ENCODE results near the gene TLE3.

The TLE3 gene

DNA sequence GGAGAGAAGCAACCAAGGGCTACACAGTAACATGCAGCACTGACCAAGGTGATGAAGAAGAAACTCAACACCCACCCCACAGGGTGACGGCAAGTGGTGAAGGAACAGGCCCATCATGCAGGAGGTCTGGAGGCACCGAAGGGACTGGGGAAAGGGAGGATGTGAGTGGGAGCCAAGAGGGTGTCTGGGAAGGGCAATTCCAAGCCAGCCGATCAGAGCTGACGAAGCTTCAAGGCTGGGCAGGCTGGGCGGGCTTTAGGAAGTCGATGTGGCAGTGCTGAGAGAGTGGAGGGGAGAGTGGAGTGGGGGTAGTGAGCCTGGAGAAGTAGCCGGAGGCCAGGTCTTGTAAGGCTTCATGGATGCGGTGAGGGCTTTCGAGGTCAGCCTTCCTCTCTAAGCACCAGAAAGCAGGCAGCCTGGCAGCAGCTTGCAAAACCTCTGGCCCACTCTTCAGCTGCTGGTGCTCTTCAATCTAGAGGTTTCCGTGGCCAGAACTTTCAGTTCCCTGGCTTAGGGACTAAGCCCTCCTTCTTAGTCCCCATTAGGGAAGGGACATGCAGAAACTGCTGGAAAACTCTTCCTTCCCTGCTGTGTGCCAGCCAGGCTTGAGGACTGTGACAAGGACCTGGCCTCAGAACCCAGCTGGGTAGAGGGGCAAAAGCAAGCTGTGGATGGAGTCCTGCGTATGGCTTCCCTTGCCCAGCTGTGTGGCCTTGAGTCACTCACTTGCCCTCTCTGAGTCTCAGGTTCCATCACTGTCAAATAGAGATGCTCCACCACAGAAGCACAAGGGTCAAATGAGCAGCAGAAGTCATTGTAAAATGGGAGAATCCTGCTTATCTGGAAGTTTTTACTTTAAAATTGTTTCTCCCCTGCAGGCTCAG is 72.1 kb downstream of the TLE3 start:
- no peak for DNase-seq

DNA sequence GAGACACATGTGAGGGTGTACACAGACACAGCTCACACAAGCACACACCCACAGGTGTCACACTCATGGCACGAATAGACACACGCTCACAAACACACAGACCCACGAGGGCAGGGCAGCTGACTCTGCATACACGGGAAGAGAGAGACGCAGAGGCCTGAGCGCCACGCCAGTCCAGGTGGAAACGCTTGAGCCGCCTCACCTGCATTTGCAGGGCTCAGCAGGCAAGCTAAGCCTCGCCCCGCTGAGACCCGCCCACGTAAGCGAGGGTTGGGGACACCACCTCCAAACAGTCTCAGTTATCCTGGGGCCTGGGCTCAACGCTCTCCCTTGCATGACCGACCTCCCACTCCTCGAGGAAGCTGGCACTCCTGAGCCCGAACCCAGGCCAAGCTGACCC is 73.2 kb downstream of the TLE3 start:
- no peak for DNase-seq

DNA sequence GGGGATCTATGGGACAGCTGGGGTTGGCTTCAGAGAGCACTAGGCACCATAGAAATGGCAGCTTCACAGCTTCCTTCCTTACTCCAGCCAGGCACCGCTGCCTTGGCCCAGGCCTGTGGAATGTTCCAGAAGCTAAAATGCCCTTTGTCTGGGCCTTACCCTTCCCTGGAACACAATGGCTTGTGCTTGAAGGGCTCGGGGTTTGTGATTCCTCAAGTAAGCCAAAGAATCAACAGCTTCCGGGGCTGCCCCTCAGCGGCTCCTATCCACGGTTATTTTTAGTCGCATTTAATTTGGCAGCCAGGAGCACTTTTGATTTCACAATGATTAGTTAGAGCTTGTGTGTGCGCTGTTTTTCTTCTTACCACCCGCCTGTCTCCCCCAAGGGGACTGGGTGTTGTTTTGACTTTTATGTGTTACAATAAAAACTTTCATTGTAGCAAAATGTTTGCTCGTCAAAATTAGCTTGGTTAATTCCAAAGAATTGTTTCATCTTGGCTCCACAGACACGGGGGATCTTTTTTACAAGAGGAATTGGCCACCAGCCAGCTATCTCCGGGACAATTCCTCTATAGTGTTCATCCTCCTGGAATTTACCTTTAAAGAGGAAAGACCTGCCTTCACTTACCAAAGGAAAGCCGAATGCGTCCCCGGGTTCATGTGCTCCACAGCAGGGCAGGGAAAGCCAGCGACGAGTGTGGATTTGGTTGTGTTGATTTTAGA is 73.8 kb downstream of the TLE3 start:
- no peak for DNase-seq

DNA sequence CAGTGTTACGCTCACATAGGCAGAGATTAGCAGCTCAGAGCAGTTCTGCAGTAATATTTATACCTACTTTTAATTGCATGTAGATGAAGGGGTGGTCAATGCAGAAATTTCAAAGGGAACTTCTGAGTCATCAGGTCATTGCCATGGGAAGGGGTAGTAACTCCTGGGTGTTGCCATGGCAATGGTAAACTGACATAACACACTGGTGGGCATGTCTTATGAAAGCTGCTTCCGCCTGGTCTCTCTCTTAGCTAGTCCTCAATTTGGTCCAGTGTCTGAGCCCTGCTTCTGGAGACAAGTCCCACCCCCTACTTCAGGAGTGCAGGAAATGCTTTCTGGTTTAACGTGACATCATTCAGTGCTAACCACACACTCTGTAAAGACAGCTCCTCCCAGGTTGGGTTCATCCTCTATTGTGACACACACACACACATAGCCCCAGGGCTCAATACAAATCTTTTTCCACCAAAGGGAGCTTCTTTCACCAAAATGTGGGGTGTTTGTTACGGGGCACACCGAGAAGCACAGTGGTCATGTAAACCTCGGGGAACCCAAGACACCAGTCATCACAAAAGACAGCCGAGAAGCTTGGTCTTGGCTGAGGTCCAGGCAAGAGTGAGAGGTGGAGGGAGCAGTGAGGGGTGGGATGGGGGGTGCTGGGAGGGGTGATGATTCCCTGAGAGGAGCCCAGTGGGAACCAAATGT is 74.5 kb downstream of the TLE3 start:
- peak; percentile 39 to 48 for DNase-seq

DNA sequence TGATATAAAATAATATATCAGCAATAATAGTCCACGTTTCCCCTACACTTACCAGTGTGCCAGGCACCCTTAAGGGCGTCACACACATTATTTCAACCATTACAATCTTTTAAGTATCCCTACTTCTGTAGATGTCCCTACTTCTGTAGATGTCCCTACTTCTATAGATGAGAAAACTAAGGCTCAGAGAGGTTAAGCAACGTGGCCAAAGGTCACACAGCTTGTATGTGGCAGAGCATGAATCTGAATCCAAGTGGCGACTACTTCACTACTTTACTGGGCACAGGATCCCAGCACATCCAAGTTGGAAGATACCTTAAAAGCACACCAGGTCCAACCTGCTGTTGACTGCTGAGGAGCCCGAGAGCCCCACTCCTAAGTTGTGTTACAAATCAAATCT is 77.5 kb downstream of the TLE3 start:
- DNase-seq = no peak

DNA sequence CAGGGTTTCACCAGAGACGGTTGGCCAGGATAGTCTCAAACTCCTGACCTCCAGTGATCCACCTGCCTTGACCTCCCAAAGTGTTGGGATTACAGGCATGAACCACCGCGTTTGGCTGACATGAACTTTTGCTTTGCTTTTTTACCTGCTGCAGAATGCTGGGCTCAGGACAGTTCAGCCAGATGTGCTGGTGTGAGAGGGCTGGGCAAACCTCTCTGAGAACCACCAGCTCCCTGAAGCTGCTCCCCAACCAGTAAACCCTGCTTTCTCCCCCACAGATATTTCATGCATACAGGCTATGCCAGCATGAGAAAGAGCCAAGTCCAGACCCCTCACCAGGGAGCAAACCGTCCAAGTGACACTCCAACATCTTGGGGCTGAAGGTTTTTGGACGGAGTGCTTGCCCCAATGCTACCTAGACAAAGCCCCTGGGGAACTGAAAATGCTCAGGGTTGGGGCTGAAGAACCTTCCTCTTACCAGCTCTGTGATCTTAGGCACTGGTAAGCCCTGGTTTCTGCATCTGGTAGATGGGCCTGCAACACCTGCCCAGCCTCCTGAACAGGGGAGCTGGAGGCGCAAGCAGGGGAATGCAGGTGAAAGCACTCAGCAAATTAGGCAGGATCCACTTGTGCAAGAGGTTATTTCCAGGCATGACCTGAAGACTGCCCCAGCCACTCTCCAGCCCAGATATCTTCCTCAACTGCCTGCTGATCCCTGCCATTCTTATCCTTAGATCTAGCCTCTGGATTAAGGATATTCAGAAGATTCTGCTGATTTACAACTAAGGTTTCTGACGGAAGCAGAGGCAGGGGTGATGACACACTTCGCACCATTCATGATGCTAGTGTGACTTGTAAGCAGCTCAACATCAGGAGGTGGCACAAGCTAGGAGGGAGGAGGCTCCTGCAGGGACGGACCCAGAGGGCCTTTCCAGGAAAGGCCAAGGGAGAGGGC is 78.8 kb downstream of the TLE3 start:
- no peak for DNase-seq

DNA sequence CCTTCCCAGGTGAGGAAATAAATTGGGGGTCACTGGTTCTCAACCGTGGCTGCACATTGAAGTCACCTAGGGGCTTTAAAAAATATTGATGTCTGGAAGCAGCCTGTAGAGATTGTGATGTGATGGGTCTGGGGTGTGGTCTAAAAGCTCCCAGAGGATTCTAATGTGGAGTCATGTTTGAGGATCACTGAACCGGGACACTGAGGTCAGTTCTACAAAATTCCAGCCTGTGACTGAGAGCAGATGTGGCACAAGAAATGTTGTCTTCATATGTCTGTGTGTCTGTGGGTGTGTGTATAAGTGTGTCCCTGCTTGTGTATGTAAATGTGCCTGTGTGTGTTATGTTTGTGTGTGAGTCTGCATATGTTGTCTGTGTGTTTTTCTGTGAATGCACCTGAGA is 79.9 kb downstream of the TLE3 start:
- no peak for DNase-seq

DNA sequence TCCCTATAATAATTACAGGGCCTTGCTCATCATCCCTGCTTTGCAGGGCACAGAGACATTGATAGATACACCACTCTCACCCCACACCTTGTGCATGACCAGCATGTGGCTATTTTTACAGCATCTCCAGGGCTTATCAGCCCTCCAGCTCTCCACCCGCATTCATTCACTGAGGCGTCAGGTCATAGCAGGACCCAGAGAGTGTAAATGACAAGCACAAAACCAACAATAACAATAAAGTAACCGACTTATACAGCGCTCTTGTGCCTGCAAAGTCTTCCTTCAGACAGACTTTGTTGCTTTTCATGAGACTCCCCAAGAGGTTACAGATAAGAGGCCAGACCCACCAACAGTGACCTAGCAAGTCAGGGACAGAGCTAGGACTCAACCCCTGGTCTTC is 80.7 kb downstream of the TLE3 start:
- no peak for DNase-seq

DNA sequence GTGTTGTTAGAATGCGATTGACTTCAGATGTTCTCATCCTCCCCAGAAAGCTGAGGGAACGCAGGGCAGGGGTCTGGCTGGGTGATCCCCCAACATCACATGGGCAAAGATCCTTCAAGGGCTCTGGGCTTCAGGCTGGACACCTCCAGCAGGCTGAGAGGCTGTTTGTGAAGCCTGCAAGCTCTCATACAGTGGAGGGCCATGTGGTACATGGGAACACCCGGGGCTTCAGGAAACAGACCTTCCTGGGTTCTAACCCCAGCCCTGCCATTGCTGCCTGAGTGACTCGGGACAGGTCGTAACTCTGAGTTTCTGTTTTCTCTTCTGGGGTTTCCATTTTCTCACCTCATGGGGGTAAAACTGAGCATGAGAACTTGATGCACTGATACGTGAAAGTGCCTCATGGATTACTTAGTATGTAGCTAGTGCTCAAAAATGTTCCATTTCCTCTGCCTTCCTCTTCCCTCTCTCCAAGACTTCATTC is 81.2 kb downstream of the TLE3 start:
- DNase-seq = no peak

DNA sequence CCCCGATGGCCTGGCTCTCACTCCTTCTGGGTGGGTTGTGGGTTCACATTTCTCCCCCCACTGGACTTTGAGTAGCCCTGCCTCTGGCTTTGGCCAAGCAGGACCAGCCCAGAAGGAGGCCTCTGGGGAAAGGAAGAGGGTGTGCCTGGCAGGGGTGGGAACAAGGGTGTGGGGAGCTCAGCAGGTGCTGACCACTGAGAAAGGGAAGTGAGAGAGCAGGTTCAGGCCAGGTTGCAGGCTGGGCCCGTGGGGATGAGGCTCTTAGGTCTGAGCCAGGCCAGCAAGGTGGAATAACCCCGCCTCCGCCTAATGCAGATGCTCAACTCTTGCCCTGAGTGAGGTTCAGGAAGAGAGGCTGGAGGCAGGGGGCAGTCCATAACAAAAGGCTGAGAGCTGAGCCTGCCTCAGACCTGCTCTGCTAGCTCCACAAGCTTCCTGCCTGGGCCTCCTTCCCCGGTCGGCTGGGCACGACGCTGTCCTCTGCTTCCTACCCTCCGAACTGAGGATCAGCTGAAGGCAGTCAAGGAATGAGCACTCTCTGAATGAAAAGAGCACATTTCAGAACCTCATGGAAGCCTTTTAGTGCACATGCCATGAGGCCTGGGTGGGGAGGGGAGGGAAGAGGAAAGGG is 82.7 kb downstream of the TLE3 start:
- no peak for DNase-seq

DNA sequence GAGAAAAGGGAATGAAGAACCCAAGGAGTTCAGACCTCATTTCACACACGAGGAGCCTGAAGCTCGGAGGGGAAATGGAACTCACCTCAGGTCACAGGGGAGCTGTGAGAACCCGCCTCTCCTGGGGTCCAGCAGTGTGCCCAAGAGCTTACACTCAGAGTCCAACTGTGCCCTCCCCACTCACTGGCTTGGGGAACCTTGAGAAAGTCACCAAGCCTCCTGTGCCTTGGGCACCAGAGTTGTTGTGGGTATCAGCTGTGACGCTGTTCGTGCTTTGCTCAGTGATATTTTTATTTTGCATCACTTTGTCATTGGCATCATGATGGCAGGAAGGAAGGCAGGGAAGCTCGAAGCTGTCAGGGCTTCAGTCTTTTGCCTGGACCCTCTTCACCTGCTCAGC is 83.4 kb downstream of the TLE3 start:
- no peak for DNase-seq

DNA sequence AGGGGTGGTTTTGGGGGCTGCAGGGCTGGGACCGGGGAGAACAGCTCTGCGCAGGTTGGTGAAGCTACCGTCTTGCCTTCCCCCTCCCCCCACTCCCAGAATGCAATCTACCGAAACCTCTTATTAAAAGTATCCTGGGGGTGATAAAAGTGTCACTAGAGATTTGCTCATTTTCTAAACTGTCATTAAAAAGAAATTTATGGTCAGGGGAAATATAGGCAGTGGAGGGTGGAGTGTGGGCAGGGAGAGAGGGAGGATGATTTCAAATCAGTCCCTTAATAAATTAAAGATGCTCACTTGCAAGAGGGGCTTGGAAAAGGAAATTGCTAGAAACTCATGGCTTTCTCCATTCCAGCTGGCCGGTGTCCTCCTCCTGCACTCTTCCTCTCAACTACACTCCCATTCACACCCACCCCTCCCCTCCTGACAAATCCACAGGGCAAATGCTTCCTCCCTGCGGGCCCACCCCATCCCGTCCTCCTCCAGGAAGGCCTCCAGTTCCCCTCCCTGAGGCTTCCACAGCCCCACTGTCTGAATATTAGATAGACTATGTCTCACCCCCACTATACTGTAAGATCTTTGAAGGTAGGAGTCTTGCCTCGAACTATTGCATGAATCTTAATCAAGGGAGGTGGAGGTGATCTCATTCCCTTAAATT is 83.9 kb downstream of the TLE3 start:
- DNase-seq = no peak

DNA sequence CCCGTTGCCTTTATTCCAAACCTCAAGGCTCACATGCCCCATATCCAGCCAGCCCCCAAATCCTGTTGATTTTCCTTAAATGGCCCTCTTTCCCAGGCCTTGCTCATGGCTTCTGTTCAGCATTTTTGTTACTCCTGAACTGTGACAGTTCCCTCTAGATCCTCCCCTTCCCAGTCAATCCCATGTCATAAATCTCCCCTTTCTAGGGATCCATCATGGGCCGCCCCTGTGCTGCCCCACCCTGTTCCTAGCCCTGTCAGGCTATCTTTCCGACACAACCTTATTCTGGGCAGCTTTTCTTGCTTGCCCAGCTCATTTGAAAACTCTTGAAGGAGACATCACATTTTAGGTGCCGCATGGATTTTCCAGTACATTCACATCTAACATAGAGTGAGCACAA is 84.8 kb downstream of the TLE3 start:
- no peak for DNase-seq

DNA sequence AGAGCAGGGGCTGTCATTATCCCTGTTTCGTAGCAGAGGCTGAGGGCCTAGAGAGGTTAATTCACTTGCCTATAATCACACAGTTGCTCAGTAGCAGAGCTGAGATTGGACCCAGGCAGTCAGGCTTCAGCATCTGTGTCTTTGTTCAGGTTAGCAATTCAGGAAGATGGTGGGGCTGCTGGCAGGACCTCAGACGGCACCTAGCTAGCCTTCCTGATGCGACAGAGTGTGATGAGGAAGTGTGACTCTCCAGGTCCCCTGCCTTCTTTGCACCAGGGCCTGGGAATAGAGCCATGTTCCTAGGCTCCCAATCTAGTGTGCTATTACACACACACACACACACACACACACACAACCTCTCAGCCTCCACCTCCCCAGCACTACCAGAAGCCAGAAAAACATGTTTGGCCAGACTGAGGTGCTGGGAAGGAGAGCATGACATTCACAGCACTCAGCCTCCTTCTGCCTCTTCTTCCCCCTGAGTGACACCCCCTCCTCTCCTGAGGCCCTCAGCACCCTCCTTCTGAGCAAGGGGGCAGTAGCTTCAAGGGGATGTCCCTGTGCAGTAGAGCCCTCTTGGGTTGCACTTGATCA is 88.9 kb downstream of the TLE3 start:
- no peak for DNase-seq

DNA sequence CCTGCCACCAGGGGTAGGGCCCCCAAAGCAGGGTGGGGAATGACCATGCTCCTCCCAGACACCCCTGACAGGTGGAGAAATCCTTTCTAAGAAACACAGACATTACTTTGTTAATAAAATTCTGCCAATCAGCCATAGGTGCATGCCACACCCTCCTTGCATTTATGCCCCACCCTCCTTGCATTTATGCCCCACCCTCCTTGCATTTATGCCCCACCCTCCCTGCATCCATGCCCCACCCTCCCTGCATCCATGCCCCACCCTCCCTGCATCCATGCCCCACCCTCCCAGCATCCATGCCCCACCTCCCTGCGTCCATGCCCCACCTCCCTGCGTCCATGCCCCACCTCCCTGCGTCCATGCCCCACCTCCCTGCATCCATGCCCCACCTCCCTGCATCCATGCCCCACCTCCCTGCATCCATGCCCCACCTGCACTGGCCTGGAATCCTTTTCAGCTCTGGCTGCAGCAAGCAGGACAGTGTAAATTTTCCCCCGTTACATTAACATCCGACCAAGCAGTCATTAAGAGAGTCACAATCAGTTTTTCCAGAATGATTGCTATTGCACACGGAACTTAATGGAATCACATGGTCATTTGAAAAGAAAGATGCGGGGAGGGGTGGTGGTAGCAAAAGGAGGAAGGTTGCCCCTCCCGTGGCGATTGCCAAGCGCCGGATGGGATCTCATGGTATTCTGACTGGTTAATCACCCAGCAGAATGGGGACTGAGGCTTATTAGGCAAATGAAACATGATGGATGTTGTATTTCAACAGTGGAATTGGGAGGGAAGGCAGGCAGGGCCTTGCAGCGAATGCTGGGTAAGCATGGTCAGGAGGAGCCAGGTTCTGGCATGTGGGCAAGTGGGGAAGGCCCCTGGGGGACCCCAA is 91.2 kb downstream of the TLE3 start:
- no peak for DNase-seq

DNA sequence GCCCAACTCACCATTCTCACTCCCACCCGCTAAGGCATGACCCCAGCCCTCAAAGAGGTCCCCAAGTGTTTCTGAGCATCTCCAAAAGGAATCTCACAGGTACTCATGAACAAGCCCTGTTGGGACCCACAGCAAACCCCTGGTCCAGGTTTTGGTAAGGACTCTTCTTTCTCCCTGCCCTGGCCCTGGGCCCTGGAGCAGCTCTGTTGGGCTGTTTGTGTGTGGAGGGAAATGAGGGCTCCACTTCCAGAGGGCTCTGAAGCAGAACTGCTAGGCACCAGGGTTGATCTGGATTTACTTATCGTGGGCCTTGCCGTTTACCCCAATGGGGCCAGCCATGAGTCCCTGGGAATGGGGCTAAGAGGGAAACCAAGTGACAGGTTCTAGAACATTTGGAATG is 92.9 kb downstream of the TLE3 start:
- DNase-seq = no peak

DNA sequence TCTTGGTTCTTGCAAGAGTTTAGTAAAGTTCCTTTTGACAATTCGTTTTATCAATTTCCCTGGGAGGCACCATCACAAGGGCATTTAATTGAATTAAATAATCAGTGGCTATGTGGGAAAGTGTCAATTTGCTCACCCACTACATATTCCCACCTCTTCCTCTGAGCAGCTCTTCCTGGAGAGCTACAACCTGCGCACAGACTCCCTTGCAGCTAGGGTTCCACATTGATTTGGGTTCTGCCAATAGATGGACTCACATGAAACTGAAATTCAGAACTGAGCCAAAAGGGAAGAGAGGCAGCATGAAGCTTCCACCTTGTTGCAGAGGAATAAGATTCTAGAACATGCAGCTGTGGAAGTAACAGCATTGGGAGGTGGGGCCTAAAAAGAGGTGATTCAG is 94.8 kb downstream of the TLE3 start:
- DNase-seq = no peak

DNA sequence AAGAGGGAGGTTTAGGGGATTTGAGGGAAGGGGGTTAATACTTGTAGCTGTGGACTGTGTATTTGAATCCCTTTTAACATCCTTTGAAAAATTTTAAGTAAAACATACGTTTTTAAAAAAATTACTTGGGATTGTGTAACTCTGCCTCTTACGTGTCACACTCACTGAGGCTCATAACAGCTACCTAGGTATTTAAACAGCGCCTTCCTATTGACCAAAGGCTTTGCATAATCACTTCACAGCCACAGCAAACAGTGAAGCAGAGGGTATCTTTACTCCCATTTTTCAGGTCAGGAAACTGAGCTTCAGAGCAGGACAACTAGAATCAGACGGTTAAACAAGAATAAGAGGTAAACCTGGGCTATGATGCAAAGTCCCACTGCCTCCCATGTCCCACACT is 95.9 kb downstream of the TLE3 start:
- DNase-seq = no peak

DNA sequence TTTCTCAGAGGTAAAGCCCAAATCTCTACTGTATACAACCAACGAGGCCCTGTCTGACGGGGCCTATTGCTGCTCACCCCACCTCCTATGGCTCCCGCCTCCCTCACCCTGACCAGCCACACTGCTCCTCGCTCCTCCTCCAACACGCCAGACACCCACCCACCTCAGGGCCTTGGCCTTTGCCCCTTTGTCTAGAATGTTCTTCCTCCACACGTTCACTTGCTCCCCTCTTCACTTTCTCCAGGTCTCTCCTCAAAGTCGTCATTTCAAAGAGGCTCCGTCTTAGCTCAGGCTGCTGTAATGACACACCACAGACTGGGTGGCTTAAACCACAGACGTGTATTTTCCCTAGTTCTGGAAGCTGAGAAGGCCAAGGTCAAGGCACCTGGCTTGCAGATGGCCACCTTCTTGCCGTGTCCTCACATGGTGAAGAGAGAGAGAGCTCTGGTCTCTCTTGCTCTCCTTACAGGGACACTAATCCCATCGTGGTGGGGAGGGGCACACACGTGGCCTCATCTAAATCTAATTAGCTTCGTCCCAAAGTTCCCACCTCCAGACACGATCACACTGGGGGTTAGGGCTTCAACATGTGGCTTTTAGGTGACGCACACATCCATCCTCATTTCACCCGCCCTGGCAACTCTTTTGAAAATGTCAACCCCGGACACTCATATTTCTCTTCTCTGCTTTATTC is 98.2 kb downstream of the TLE3 start:
- no peak for DNase-seq

All from activated CD4-positive, alpha-beta T cell treated with anti-CD3 and anti-CD28 coated beads for 4 hours (primary cell).